ENCODE data around the gene TRRAP. TPM values are rescaled to one million over a fixed set of nuclear protein-coding genes. Genes with fewer than 3 reads are reported as not detected.

TRRAP gene
- polyA plus RNA-seq, 1 donor (not counting 4 experiments of a cell fraction or from before 2014, with no cell fraction given) = 6.1 TPM

DNA sequence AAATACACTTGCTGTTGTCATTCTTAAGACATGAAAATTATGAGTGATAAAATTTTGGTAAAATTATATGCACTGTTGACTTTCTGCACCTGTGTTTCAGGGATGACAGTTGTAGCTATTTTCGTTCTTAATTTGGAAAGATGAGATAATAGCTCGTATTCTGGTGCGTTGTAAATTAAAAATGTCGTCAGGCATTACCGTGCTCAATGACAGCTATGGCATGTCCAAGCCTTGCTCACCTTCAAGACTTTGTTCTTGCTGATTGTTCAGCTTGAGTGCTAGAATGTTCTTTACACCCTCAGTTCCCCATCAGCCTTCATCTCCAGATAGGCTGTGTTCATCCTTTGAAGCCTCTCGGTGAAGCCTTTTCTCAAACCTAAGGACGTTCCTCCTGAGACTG lies 21.5 kb downstream of the TRRAP start:
- DNase-seq (ENCODE audit: low read depth, low spot score) = no peak
- Histone ChIP-seq H3K4me2 (ENCODE audit: control insufficient read depth, extremely low read depth, insufficient read depth, low read depth, low read length) (no peak overlapping the region), H3K27me3 (ENCODE audit: control insufficient read depth, extremely low read depth, insufficient read depth, low read length) (no peaks in the 10 kb centered on the region), H3K27ac (ENCODE audit: control insufficient read depth, insufficient read depth, low read length) (no peak overlapping the region), H4K20me1 (ENCODE audit: control insufficient read depth, extremely low read depth, insufficient read depth, low read length) (no peaks in the 10 kb centered on the region), H3K4me3 (ENCODE audit: control insufficient read depth in 2 of 3, extremely low read depth in 1 of 3, insufficient read depth in 2 of 3, low read depth in 1 of 3, low read length in 3 of 3) (no peak overlapping the region), H3K4me1 (ENCODE audit: control insufficient read depth, extremely low read depth, insufficient read depth, low read length) (no peaks in the 10 kb centered on the region), H3K36me3 (ENCODE audit: control insufficient read depth in 2 of 2, extremely low read depth in 1 of 2, insufficient read depth in 2 of 2, low read length in 2 of 2) (peaks cover 24 to 27% of the 10 kb centered on the region in 2 experiments), H3K9ac (ENCODE audit: control insufficient read depth, extremely low read depth, insufficient read depth, low read length) (no peak overlapping the region), H2AFZ (ENCODE audit: control insufficient read depth, low read length) (no peak overlapping the region), H3K9me3 (ENCODE audit: control insufficient read depth, low read depth, low read length) (no peaks in the 10 kb centered on the region), H3K79me2 (ENCODE audit: control insufficient read depth, insufficient read depth, low read length) (no peaks in the 10 kb centered on the region), H3K9me1 (ENCODE audit: control insufficient read depth, extremely low read depth, insufficient read depth, low read length) (no peaks in the 10 kb centered on the region)
- no peak for FAIRE-seq
- dilution Hi-C loops (cut with MboI; ENCODE audit: extremely low pct_ligation_motif_present, low sequenced_read_pairs) = no loop called here
- TF ChIP-seq, protein P1, sequence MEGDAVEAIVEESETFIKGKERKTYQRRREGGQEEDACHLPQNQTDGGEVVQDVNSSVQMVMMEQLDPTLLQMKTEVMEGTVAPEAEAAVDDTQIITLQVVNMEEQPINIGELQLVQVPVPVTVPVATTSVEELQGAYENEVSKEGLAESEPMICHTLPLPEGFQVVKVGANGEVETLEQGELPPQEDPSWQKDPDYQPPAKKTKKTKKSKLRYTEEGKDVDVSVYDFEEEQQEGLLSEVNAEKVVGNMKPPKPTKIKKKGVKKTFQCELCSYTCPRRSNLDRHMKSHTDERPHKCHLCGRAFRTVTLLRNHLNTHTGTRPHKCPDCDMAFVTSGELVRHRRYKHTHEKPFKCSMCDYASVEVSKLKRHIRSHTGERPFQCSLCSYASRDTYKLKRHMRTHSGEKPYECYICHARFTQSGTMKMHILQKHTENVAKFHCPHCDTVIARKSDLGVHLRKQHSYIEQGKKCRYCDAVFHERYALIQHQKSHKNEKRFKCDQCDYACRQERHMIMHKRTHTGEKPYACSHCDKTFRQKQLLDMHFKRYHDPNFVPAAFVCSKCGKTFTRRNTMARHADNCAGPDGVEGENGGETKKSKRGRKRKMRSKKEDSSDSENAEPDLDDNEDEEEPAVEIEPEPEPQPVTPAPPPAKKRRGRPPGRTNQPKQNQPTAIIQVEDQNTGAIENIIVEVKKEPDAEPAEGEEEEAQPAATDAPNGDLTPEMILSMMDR (optimal IDR thresholded peaks at IDR 0.05 in 1 of 3, IDR thresholded peaks at IDR 0.05 in 1 of 3, conservative IDR thresholded peaks at IDR 0.05 in 1 of 3; ENCODE audit: extremely low read depth in 1 of 3, insufficient read depth in 2 of 3, low read length in 3 of 3) = no peak
- no peak for TF ChIP-seq EZH2 (IDR thresholded peaks at IDR 0.05; ENCODE audit: low read length)

DNA sequence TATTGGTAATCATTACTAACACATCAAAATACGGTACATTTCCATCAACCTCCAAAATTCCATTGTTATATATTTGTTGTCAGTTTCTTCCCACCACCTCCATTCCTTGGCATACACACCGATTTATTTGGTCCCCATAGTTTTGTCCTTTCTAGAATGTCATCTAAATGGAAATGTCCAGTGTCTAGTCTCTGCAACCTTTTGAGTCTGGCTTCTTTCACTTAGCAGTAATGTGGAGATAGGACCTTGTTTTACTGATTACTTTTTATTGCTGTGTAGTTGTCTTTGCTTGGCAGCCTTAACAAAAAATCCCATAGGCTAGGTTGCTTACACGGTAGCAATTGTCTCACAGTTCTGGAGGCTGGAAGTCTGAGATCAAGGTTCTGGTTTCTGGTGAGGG lies 22.5 kb downstream of the TRRAP start:
- Histone ChIP-seq H3K36me3 (ENCODE audit: control insufficient read depth in 2 of 2, extremely low read depth in 1 of 2, insufficient read depth in 2 of 2, low read length in 2 of 2) (peaks cover 24 to 31% of the 10 kb centered on the region in 2 experiments), H3K4me2 (ENCODE audit: control insufficient read depth, extremely low read depth, insufficient read depth, low read depth, low read length) (no peak overlapping the region), H3K27me3 (ENCODE audit: control insufficient read depth, extremely low read depth, insufficient read depth, low read length) (no peaks in the 10 kb centered on the region), H3K4me1 (ENCODE audit: control insufficient read depth, extremely low read depth, insufficient read depth, low read length) (no peaks in the 10 kb centered on the region), H3K9me3 (ENCODE audit: control insufficient read depth, low read depth, low read length) (no peaks in the 10 kb centered on the region), H3K79me2 (ENCODE audit: control insufficient read depth, insufficient read depth, low read length) (no peaks in the 10 kb centered on the region), H4K20me1 (ENCODE audit: control insufficient read depth, extremely low read depth, insufficient read depth, low read length) (no peaks in the 10 kb centered on the region), H3K9me1 (ENCODE audit: control insufficient read depth, extremely low read depth, insufficient read depth, low read length) (no peaks in the 10 kb centered on the region), H3K9ac (ENCODE audit: control insufficient read depth, extremely low read depth, insufficient read depth, low read length) (no peak overlapping the region), H2AFZ (ENCODE audit: control insufficient read depth, low read length) (no peak overlapping the region), H3K4me3 (ENCODE audit: control insufficient read depth in 2 of 3, extremely low read depth in 1 of 3, insufficient read depth in 2 of 3, low read depth in 1 of 3, low read length in 3 of 3) (no peak overlapping the region), H3K27ac (ENCODE audit: control insufficient read depth, insufficient read depth, low read length) (no peak overlapping the region)
- DNase-seq (ENCODE audit: low read depth, low spot score) (no peak), FAIRE-seq (no peak)
- TF ChIP-seq, protein P1 (optimal IDR thresholded peaks at IDR 0.05 in 1 of 3, IDR thresholded peaks at IDR 0.05 in 1 of 3, conservative IDR thresholded peaks at IDR 0.05 in 1 of 3; ENCODE audit: extremely low read depth in 1 of 3, insufficient read depth in 2 of 3, low read length in 3 of 3) = no peak
- no peak for TF ChIP-seq EZH2 (IDR thresholded peaks at IDR 0.05; ENCODE audit: low read length)
- dilution Hi-C loops (cut with MboI; ENCODE audit: extremely low pct_ligation_motif_present, low sequenced_read_pairs) = no loop called here
